ENCODE measurements around the gene SSTR1.
A peak's percentile ranks its signal among the peaks of the same experiment; 100 is the strongest.

Gene SSTR1

DNA sequence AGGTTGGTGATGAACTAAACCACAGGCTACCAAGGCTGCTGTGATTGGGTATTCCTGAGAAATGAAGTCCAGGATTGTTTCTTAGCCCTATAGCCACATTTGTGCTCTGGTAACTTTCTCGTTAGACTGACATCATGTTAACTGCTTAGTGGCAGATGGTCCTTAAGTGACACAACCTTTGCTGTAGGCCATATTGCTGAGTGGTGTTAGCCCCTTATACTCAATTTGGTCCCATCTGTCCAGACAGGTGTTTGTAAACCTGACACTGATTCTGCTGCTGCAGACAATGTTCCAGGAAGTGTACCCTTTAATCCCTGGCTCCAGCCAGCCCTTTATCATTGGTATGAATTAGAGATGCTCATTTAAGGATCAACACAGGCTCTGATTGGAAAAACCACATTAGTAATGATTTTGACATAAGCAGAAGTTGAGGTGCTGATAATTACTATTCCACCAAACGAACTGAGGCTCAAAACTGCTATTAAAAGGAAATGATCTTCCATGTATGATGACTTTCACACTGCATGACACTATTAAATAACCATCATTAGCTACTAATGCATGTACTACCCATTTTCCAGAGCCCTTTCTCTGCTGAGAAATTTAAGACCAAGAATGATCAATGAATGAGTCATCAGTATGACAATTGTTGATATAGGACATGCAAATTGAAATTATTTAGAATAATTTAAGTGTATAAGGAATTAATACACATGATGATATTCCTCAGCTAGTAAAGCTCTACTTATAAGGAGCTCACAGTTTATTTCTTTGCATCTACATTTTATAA, 3.6 kb upstream of the SSTR1 start:
- Histone ChIP-seq H3K36me3 (ENCODE audit: control insufficient read depth, insufficient read depth, low read length) (peaks cover 23% of the 10 kb centered on the region), H3K9ac (ENCODE audit: low read depth, low read length) (no peak overlapping the region), H3K27me3 (ENCODE audit: control insufficient read depth, insufficient read depth, low read length) (peaks cover 42% of the 10 kb centered on the region), H3K27ac (ENCODE audit: low read depth, low read length) (peak overlapping the region; percentile 2), H3K4me3 (ENCODE audit: low read depth, low read length) (no peak overlapping the region), H3K4me1 (ENCODE audit: control insufficient read depth, insufficient read depth, low read length) (peaks cover 10% of the 10 kb centered on the region), H3K9me3 (ENCODE audit: control insufficient read depth, insufficient read depth, low read length) (peaks cover 3% of the 10 kb centered on the region; the same call in 1 of the 2 replicates)

- peaks cover 17% of the 10 kb centered on the region for H3K36me3 ChIP-seq (ENCODE audit: control insufficient read depth, insufficient read depth, low read length)
- H3K9ac ChIP-seq (ENCODE audit: low read depth, low read length), result no peak overlapping the region
- H3K4me3 ChIP-seq (ENCODE audit: low read depth, low read length), result no peak overlapping the region
- H3K9me3 ChIP-seq (ENCODE audit: control insufficient read depth, insufficient read depth, low read length), result peaks cover 3% of the 10 kb centered on the region; the same call in 1 of the 2 replicates
- H3K4me1 ChIP-seq (ENCODE audit: control insufficient read depth, insufficient read depth, low read length), result peaks cover 14% of the 10 kb centered on the region
- no peak overlapping the region for H3K27ac ChIP-seq (ENCODE audit: low read depth, low read length)
- H3K27me3 ChIP-seq (ENCODE audit: control insufficient read depth, insufficient read depth, low read length), result peaks cover 48% of the 10 kb centered on the region
These were observed 3.0 kb upstream of the SSTR1 start for GRCh38 chr14:38204719-38205115.

DNA sequence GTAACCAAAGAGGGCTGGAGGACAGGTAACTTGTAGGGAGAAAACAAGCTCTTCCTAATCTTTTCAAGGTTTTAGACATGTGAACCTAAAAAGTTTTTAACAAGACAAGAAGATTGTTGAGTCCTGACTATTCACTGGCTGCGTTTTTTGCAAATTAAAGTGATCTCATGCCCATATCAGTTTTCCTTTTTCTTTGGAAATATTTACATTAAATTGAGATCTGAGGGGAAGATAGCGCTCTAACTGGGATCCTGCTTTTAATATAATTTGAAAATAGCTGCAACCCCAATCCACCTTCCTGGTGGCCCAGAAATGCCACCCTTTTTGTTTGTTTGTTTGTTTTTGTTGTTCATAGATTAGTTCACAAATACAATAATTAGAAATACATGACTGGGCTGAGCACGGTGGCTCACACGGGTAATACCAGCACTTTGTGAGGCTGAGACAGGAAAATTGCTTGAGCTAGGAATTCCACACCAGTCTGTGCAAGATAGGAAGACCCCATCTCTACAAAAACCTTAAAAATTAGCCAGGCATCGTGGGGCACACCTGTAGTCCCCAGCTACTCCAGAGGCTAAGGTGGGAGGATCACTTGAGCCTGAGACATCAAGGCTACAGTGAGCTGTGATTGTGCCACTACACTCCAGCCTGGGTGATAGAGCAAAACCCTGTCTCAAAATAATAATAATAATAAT, 2.4 kb upstream of the SSTR1 start:
- Histone ChIP-seq H3K36me3 (ENCODE audit: control insufficient read depth, insufficient read depth, low read length) (peaks cover 12% of the 10 kb centered on the region), H3K4me3 (ENCODE audit: low read depth, low read length) (no peak overlapping the region), H3K27ac (ENCODE audit: low read depth, low read length) (no peak overlapping the region), H3K9ac (ENCODE audit: low read depth, low read length) (no peak overlapping the region), H3K4me1 (ENCODE audit: control insufficient read depth, insufficient read depth, low read length) (peaks cover 18% of the 10 kb centered on the region), H3K27me3 (ENCODE audit: control insufficient read depth, insufficient read depth, low read length) (peaks cover 53% of the 10 kb centered on the region), H3K9me3 (ENCODE audit: control insufficient read depth, insufficient read depth, low read length) (peaks cover 3% of the 10 kb centered on the region; the same call in 1 of the 2 replicates)

DNA sequence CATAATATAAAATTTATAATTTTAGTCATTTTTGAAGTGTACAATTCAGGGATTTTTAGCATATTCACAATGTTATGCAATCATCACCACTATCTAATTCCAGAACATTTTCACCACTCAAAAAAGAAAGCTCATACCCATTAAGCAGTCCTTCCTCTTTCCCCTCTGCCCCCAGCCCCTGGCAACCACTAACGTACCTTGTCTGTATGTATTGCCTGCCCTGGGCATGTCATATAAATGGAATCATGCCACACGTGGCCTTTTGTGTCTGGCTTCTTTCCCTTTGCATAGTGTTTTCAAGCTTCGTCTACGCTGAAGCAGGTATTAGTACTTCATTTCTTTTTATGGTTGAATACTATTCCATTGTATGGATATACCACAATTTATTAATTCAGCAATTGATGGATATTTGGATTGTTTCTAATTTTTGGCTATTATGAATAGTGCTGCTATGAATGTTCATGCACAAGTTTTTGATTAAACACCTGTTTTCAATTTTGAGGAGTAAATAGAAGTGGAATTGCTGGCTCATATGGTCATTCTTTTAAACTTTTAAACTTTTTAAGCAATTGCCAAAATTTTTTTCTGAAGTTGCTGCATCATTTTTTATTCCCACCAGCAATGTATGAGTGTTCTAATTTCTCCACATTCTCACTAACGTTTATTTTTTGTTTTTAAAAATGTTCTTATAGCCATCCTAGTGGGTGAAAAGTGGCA, 1.6 kb upstream of the SSTR1 start:
- Histone ChIP-seq H3K27me3 (ENCODE audit: control insufficient read depth, insufficient read depth, low read length) (peaks cover 62% of the 10 kb centered on the region), H3K36me3 (ENCODE audit: control insufficient read depth, insufficient read depth, low read length) (peaks cover 3% of the 10 kb centered on the region), H3K9me3 (ENCODE audit: control insufficient read depth, insufficient read depth, low read length) (peaks cover 3% of the 10 kb centered on the region; the same call in 1 of the 2 replicates), H3K9ac (ENCODE audit: low read depth, low read length) (no peak overlapping the region), H3K27ac (ENCODE audit: low read depth, low read length) (no peak overlapping the region), H3K4me3 (ENCODE audit: low read depth, low read length) (no peak overlapping the region), H3K4me1 (ENCODE audit: control insufficient read depth, insufficient read depth, low read length) (peaks cover 18% of the 10 kb centered on the region)

DNA sequence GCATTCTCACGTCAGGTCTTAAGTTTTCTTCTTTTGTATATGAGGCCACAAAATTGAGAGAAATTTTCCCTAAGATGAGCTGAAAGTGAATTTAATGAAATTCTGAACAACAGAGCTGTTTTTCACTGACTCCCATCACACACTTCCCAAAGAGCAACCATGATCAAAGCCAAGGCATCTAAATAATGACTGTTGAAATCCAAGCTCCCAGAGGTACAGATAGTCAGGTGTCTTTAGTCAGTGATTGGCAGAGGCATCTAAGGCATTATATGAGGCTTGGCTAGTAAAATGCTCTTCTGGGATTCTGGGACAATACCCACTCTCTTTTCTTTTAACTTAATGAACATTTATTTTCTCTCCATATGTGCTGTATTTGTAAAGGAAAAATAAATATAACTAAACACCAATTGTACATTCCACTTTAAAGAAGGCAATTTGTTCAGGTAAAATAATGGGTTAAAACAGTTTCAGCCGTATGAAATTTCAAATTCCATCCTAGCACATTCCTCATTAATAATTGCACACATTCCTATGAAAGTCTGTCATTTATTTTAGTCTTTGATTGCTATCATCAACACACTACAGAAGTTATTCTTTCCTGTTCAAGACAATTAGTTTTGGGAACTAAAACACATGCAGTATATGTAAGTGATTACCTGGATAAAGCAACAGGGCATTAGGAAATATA, 871 bp upstream of the SSTR1 start:
- no peaks in the 10 kb centered on the region for H3K36me3 ChIP-seq (ENCODE audit: control insufficient read depth, insufficient read depth, low read length)
- peaks cover 69% of the 10 kb centered on the region for H3K27me3 ChIP-seq (ENCODE audit: control insufficient read depth, insufficient read depth, low read length)
- H3K9ac ChIP-seq (ENCODE audit: low read depth, low read length), result no peak overlapping the region
- H3K9me3 ChIP-seq (ENCODE audit: control insufficient read depth, insufficient read depth, low read length), result peaks cover 3% of the 10 kb centered on the region; the same call in 1 of the 2 replicates
- no peak overlapping the region for H3K27ac ChIP-seq (ENCODE audit: low read depth, low read length)
- peaks cover 18% of the 10 kb centered on the region for H3K4me1 ChIP-seq (ENCODE audit: control insufficient read depth, insufficient read depth, low read length)
- H3K4me3 ChIP-seq (ENCODE audit: low read depth, low read length), result no peak overlapping the region

DNA sequence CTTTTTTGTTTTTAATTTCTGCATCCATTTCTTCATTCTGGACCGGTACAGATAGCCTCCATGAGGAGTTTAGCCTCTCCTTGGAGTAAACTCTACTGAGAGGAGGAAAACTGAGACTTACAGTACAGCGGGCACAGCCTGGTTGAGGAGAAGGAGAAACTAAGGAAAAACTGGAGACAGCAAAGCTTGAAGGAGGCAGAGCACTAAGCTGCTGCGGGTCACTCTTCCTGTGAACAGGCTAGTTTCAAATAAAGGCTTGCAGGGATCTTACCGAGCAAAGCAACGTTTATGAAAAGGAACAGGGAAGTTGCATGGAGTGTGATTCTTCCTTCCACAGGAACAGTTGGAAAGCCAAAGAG, 348 bp upstream of the SSTR1 start:
- H3K4me1 ChIP-seq (ENCODE audit: control insufficient read depth, insufficient read depth, low read length), result peaks cover 18% of the 10 kb centered on the region
- no peak overlapping the region for H3K9ac ChIP-seq (ENCODE audit: low read depth, low read length)
- H3K27ac ChIP-seq (ENCODE audit: low read depth, low read length), result no peak overlapping the region
- peaks cover 74% of the 10 kb centered on the region for H3K27me3 ChIP-seq (ENCODE audit: control insufficient read depth, insufficient read depth, low read length)
- H3K9me3 ChIP-seq (ENCODE audit: control insufficient read depth, insufficient read depth, low read length), result peaks cover 3% of the 10 kb centered on the region; the same call in 1 of the 2 replicates
- H3K4me3 ChIP-seq (ENCODE audit: low read depth, low read length), result no peak overlapping the region
- no peaks in the 10 kb centered on the region for H3K36me3 ChIP-seq (ENCODE audit: control insufficient read depth, insufficient read depth, low read length)

DNA sequence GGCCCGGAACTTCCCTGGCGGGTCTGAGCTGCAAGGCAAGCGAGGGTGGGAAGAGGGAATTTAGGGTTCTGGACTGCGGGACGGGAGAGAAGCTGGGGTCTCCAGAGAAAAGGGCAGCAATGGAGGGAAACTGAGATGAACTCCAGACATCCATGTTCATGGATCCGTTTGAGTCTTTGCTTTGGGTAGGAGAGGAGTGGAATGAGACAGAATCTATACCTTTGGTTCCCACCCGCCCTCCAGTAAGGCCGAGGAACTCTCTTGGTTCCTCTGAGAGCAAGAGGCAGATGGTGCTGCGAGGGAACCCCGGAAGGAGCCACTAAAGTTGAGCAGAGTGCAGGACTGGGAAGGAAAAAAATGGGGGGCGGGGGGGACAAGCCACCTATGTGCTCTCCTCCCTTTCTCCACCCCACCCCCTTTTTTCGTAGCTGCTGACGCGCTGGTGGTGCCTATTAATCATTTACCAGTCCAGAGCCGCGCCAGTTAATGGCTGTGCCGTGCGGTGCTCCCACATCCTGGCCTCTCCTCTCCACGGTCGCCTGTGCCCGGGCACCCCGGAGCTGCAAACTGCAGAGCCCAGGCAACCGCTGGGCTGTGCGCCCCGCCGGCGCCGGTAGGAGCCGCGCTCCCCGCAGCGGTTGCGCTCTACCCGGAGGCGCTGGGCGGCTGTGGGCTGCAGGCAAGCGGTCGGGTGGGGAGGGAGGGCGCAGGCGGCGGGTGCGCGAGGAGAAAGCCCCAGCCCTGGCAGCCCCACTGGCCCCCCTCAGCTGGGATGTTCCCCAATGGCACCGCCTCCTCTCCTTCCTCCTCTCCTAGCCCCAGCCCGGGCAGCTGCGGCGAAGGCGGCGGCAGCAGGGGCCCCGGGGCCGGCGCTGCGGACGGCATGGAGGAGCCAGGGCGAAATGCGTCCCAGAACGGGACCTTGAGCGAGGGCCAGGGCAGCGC, 1.2 kb downstream of the SSTR1 start:
- Histone ChIP-seq H3K27me3 (ENCODE audit: control insufficient read depth, insufficient read depth, low read length) (peaks cover 90% of the 10 kb centered on the region), H3K36me3 (ENCODE audit: control insufficient read depth, insufficient read depth, low read length) (no peaks in the 10 kb centered on the region), H3K27ac (ENCODE audit: low read depth, low read length) (no peak overlapping the region), H3K4me1 (ENCODE audit: control insufficient read depth, insufficient read depth, low read length) (peaks cover 18% of the 10 kb centered on the region), H3K9ac (ENCODE audit: low read depth, low read length) (no peak overlapping the region), H3K4me3 (ENCODE audit: low read depth, low read length) (peak overlapping the region; percentile 50), H3K9me3 (ENCODE audit: control insufficient read depth, insufficient read depth, low read length) (peaks cover 3% of the 10 kb centered on the region; the same call in 1 of the 2 replicates)

GRCh38 chr14:38209572-38210557, 2.2 kb downstream of the SSTR1 start:
- H3K9ac ChIP-seq (ENCODE audit: low read depth, low read length), result no peak overlapping the region
- peak overlapping the region; percentile 50 for H3K4me3 ChIP-seq (ENCODE audit: low read depth, low read length)
- H3K27me3 ChIP-seq (ENCODE audit: control insufficient read depth, insufficient read depth, low read length), result peaks cover 99% of the 10 kb centered on the region
- H3K27ac ChIP-seq (ENCODE audit: low read depth, low read length), result no peak overlapping the region
- H3K4me1 ChIP-seq (ENCODE audit: control insufficient read depth, insufficient read depth, low read length), result peaks cover 21% of the 10 kb centered on the region
- H3K9me3 ChIP-seq (ENCODE audit: control insufficient read depth, insufficient read depth, low read length), result peaks cover 3% of the 10 kb centered on the region; the same call in 1 of the 2 replicates
- no peaks in the 10 kb centered on the region for H3K36me3 ChIP-seq (ENCODE audit: control insufficient read depth, insufficient read depth, low read length)

- Histone ChIP-seq H3K4me3 (ENCODE audit: low read depth, low read length) (peak overlapping the region; percentile 41; the same call in 1 of the 2 replicates), H3K9ac (ENCODE audit: low read depth, low read length) (no peak overlapping the region), H3K9me3 (ENCODE audit: control insufficient read depth, insufficient read depth, low read length) (peaks cover 3% of the 10 kb centered on the region; the same call in 1 of the 2 replicates), H3K27me3 (ENCODE audit: control insufficient read depth, insufficient read depth, low read length) (peaks cover 100% of the 10 kb centered on the region), H3K4me1 (ENCODE audit: control insufficient read depth, insufficient read depth, low read length) (peaks cover 19% of the 10 kb centered on the region), H3K27ac (ENCODE audit: low read depth, low read length) (no peak overlapping the region), H3K36me3 (ENCODE audit: control insufficient read depth, insufficient read depth, low read length) (no peaks in the 10 kb centered on the region)
These were observed 3.0 kb downstream of the SSTR1 start for GRCh38 chr14:38210587-38211216.

Data from HUES48 (cell line).